A549 (cell line): ENCODE measurements around the gene CHTOP. TPM values are rescaled to one million over a fixed set of nuclear protein-coding genes. Genes with fewer than 3 reads are reported as not detected.

Source experiments
- ATAC-seq, 2 experiments: fragments of 200-7000 bp in 1 of 2; fragments of >200 bp in 1 of 2; cut with Nextera tagmentation in 1 of 2; cut with Tn5 transposase in 1 of 2; 3 replicates each; pipeline versions ENCODE4 v1.8.0 to v1.9.1; 2018 to 2020; ENCODE audit warnings: mild to moderate bottlenecking in 1 of 2, moderate library complexity in 1 of 2
- CTCF ChIA-PET: fragments of 300-600 bp; sonication (Branson Sonifier 250); formaldehyde crosslinking; extraction: SDS; loops from one replicate; lab custom pipeline; 2021; ENCODE audit warnings: antibody characterized with exemption, inconsistent platforms; lab: Yijun Ruan, JAX
- POLR2A ChIA-PET: fragments of 350-600 bp; formaldehyde crosslinking; extraction: SDS; loops from one replicate; lab custom pipeline; 2021; ENCODE audit warnings: antibody characterized with exemption, inconsistent platforms; lab: Yijun Ruan, JAX
- DNase-seq, 2 experiments: peaks; one replicate each; pipeline versions ENCODE4 v3.0.0 to v3.0.0-alpha.2; 2011 to 2016; ENCODE audit warnings: low read depth in 1 of 2, low spot score in 1 of 2
- FAIRE-seq: peaks from 2 replicates; lab custom pipeline; 2011; peaks lifted over from hg19 to GRCh38; lab: Jason Lieb, UNC
- H3K27ac ChIP-seq, 2 experiments: fragments of >200 bp; sonication (Bioruptor Twin); formaldehyde crosslinking; 3 replicates each; pipeline ENCODE4 v1.5.1; 2016 to 2017
- H3K4me1 ChIP-seq: fragments of >200 bp; sonication (Bioruptor Twin); formaldehyde crosslinking; 3 replicates; pipeline ENCODE4 v1.6.1; 2016
- H3K4me2 ChIP-seq: fragments of >200 bp; sonication (Bioruptor Twin); formaldehyde crosslinking; 3 replicates; pipeline ENCODE4 v1.6.1; 2016
- H3K4me3 ChIP-seq: fragments of >200 bp; sonication (Bioruptor Twin); formaldehyde crosslinking; 3 replicates; pipeline ENCODE4 v1.5.1; 2016
- H3K9me3 ChIP-seq: fragments of >200 bp; sonication (Bioruptor Twin); formaldehyde crosslinking; 3 replicates; pipeline ENCODE4 v1.6.1; 2016
- ATOH8 ChIP-seq: fragments of 250-450 bp; sonication (Bioruptor Pico); IDR thresholded peaks from 2 replicates; pipeline ENCODE4 v1.5.0; 2020; ENCODE audit warnings: low read depth, mild to moderate bottlenecking, moderate library complexity
- BHLHE40 ChIP-seq: IDR thresholded peaks from 2 replicates; pipeline ENCODE4 v1.6.1; 2012; ENCODE audit warnings: low read depth, low read length, inconsistent platforms
- CBX2 ChIP-seq: fragments of 200-600 bp; sonication (generic); IDR thresholded peaks from 2 replicates; pipeline ENCODE4 v1.6.1; 2016; ENCODE audit warnings: low read depth, mild to moderate bottlenecking, borderline replicate concordance
- CHD4 ChIP-seq: fragments of 200-600 bp; sonication (generic); IDR thresholded peaks from 2 replicates; pipeline ENCODE4 v1.6.1; 2016; ENCODE audit warnings: antibody characterized with exemption, mild to moderate bottlenecking, borderline replicate concordance
- EHF ChIP-seq: fragments of 250-450 bp; sonication (Bioruptor Pico); IDR thresholded peaks from 2 replicates; pipeline ENCODE4 v1.5.0; 2020; ENCODE audit warnings: mild to moderate bottlenecking
- FOSL2 ChIP-seq, 2 experiments: fragments of 450-650 bp in 1 of 2; fragments of >200 bp in 1 of 2; sonication (Bioruptor Twin) in 1 of 2; formaldehyde crosslinking; IDR thresholded peaks; 2 replicates each; pipeline versions ENCODE4 v1.5.0 to v1.6.1; 2016 to 2020; ENCODE audit warnings: mild to moderate bottlenecking in 1 of 2, moderate library complexity in 1 of 2
- HES2 ChIP-seq: fragments of >200 bp; sonication (Bioruptor Twin); formaldehyde crosslinking; IDR thresholded peaks from 2 replicates; pipeline ENCODE4 v1.6.1; 2016
- HOXB5 ChIP-seq: fragments of 250-450 bp; sonication (Bioruptor Pico); IDR thresholded peaks from 2 replicates; pipeline ENCODE4 v1.5.0; 2020; ENCODE audit warnings: mild to moderate bottlenecking, moderate library complexity
- JUN ChIP-seq, 2 experiments: fragments of >200 bp; sonication (Bioruptor Twin); formaldehyde crosslinking; IDR thresholded peaks; 2 replicates in 1 of 2; 3 replicates in 1 of 2; pipeline ENCODE4 v1.6.1; 2016 to 2017
- MAZ ChIP-seq: fragments of 150-350 bp; IDR thresholded peaks from 2 replicates; pipeline ENCODE4 v1.6.1; 2014; ENCODE audit warnings: antibody characterized with exemption, low read depth, low read length, borderline replicate concordance
- NFE2L2 ChIP-seq: fragments of 150-350 bp; conservative IDR thresholded peaks from 2 replicates; pipeline ENCODE4 v1.6.1; 2014; ENCODE audit warnings: low read length
- NPAS2 ChIP-seq: fragments of 250-450 bp; sonication (Bioruptor Pico); IDR thresholded peaks from 2 replicates; pipeline ENCODE4 v1.8.0; 2022; ENCODE audit warnings: mild to moderate bottlenecking, moderate library complexity, borderline replicate concordance
- NR3C1 ChIP-seq: fragments of >200 bp; sonication (Bioruptor Twin); formaldehyde crosslinking; IDR thresholded peaks from 3 replicates; pipeline ENCODE4 v1.6.1; 2017
- POLR2AphosphoS2 ChIP-seq: conservative IDR thresholded peaks from 2 replicates; pipeline ENCODE4 v1.6.1; 2012; ENCODE audit warnings: low read length, improper control_type of control experiment, inconsistent platforms
- REST ChIP-seq: fragments of 200-600 bp; sonication (generic); IDR thresholded peaks from 2 replicates; pipeline ENCODE4 v1.6.1; 2016; ENCODE audit warnings: antibody characterized with exemption, mild to moderate bottlenecking, moderate library complexity
- SREBF2 ChIP-seq: fragments of 450-650 bp; IDR thresholded peaks from 2 replicates; pipeline ENCODE4 v1.6.1; 2014; ENCODE audit warnings: mild to moderate bottlenecking, moderate library complexity
- TFCP2L1 ChIP-seq: fragments of 250-450 bp; sonication (Bioruptor Pico); IDR thresholded peaks from 2 replicates; pipeline ENCODE4 v1.5.0; 2021; ENCODE audit warnings: mild to moderate bottlenecking
- TP53 ChIP-seq: fragments of 250-450 bp; sonication (Bioruptor Pico); IDR thresholded peaks from 2 replicates; pipeline ENCODE4 v1.5.0; 2021; ENCODE audit warnings: mild to moderate bottlenecking, moderate library complexity
- ZC3H11A ChIP-seq: fragments of 450-650 bp; IDR thresholded peaks from 2 replicates; pipeline ENCODE4 v1.6.1; 2014; ENCODE audit warnings: antibody characterized with exemption, mild to moderate bottlenecking
- ZSCAN20 ChIP-seq: fragments of 250-450 bp; sonication (Bioruptor Pico); IDR thresholded peaks from 2 replicates; pipeline ENCODE4 v1.8.0; 2022; ENCODE audit warnings: mild to moderate bottlenecking, moderate library complexity
- whole genome bisulfite sequencing: methylation state at CpG from one replicate; pipeline ENCODE4 v1.1.6; 2017; ENCODE audit errors: missing lambda C conversion rate; 5-methylcytosine and 5-hydroxymethylcytosine counted together
- polyA plus RNA-seq, 4 experiments: library from polyadenylated mRNA; depleted of rRNA in 3 of 4; stranded (reverse); fragments of >200 nt; fragmentation: RNase III in 1 of 4; extraction: RNeasy Plus Mini Kit Qiagen cat#74134 plus additional on column Dnase treatment in 1 of 4; gene quantifications; 2 replicates in 3 of 4; 3 replicates in 1 of 4; pipeline ENCODE4 v1.2.3, GENCODE V29; 2011 to 2017
- TF ChIP-seq, protein P1 (sequence below): fragments of 150-350 bp; IDR thresholded peaks from 2 replicates; pipeline ENCODE4 v1.6.1; 2014; ENCODE audit warnings: low read depth, mild to moderate bottlenecking, low read length
- TF ChIP-seq, protein P2 (sequence below): fragments of 250-450 bp; sonication (Bioruptor Pico); IDR thresholded peaks from 2 replicates; pipeline ENCODE4 v1.5.0; 2021; ENCODE audit warnings: mild to moderate bottlenecking, moderate library complexity, borderline replicate concordance

The CHTOP gene
- polyA plus RNA-seq, 2 of the 4 experiments (the other 2 are of a cell fraction) = 79.2 to 98.1 TPM

- POLR2A ChIA-PET = no interaction called here
- FAIRE-seq (no peak), DNase-seq (no peak), ATAC-seq (no peak)
- Histone ChIP-seq H3K4me1 (peaks cover 25% of the 10 kb centered on the region), H3K9me3 (no peaks in the 10 kb centered on the region), H3K4me3 (no peak overlapping the region)
- no peak for TF ChIP-seq HES2
- no peak for TF ChIP-seq MAZ
- TF ChIP-seq SREBF2 = no peak
- no peak for TF ChIP-seq ZC3H11A
- TF ChIP-seq NPAS2 (CRISPR knock-in tag) = no peak
- TF ChIP-seq NR3C1 = no peak
- no peak for TF ChIP-seq ATOH8
- no peak for TF ChIP-seq EHF
- no peak for TF ChIP-seq NFE2L2
- no peak for TF ChIP-seq REST
- TF ChIP-seq, all 56 proteins: peak for 0
- H3K27ac ChIP-seq = no peak overlapping the region
- H3K4me2 ChIP-seq = peak overlapping the region; percentile 98
- CTCF ChIA-PET = interaction anchor here (1.1 to 3.1 kb wide), 3 partner anchors 9 to 103 kb away, joined by 4 to 19 read pairs (median 10); partner anchors contain the start of genes S100A1 and S100A13
- 96% methylated on average over 9 of the region's 9 CpGs for WGBS
Observed at GRCh38 chr1:153636312-153636711, 2.4 kb downstream of the CHTOP start.

DNA sequence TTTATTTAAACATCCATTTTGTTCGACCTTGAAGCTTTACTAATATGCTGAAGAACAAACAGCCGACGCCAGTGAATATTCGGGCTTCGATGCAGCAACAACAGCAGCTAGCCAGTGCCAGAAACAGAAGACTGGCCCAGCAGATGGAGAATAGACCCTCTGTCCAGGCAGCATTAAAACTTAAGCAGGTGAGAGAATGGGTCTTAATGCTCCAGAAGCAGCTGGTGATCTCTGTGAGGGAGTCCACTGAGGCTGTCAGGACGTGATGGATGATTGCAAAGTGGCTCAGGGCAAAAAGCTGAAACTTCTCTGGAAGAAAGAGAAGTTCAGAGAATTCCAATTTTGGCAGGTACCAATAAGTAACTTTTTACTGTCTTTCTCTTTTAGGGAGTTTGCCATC lies 4.4 kb downstream of the CHTOP start:
- no peaks in the 10 kb centered on the region for H3K9me3 ChIP-seq
- no peak overlapping the region for H3K27ac ChIP-seq
- FAIRE-seq (no peak), DNase-seq (no peak), ATAC-seq (no peak)
- no peak overlapping the region for H3K4me2 ChIP-seq
- 88% methylated on average over 6 of the region's 6 CpGs for WGBS
- CTCF ChIA-PET = interaction anchor here (0.8 to 3.1 kb wide), 15 partner anchors 8 to 348 kb away, joined by 3 to 19 read pairs (median 5); partner anchors contain the start of genes RAB13, S100A1 and S100A13
- POLR2A ChIA-PET = interaction anchor here (1.1 to 3.1 kb wide), 2 partner anchors 9 to 66 kb away, joined by 3 to 9 read pairs; no protein-coding TSS in a partner anchor
- H3K4me1 ChIP-seq = peaks cover 20% of the 10 kb centered on the region
- no peak overlapping the region for H3K4me3 ChIP-seq
- TF ChIP-seq ZSCAN20 (CRISPR knock-in tag) (no peak), MAZ (no peak), HOXB5 (CRISPR knock-in tag) (no peak), POLR2AphosphoS2 (no peak), NFE2L2 (no peak), CBX2 (no peak), TFCP2L1 (CRISPR knock-in tag) (no peak), FOSL2 (IDR thresholded peaks at IDR 0.05) (no peak), FOSL2 (CRISPR knock-in tag; IDR thresholded peaks at IDR 0.05) (no peak), TP53 (CRISPR knock-in tag) (no peak), REST (no peak), ATOH8 (no peak), CHD4 (no peak), NPAS2 (CRISPR knock-in tag) (no peak), BHLHE40 (no peak), ZC3H11A (no peak), JUN (IDR thresholded peaks at IDR 0.05) (no peak)
- TF ChIP-seq, protein P1, sequence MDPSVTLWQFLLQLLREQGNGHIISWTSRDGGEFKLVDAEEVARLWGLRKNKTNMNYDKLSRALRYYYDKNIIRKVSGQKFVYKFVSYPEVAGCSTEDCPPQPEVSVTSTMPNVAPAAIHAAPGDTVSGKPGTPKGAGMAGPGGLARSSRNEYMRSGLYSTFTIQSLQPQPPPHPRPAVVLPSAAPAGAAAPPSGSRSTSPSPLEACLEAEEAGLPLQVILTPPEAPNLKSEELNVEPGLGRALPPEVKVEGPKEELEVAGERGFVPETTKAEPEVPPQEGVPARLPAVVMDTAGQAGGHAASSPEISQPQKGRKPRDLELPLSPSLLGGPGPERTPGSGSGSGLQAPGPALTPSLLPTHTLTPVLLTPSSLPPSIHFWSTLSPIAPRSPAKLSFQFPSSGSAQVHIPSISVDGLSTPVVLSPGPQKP = no peak
- TF ChIP-seq, protein P2, sequence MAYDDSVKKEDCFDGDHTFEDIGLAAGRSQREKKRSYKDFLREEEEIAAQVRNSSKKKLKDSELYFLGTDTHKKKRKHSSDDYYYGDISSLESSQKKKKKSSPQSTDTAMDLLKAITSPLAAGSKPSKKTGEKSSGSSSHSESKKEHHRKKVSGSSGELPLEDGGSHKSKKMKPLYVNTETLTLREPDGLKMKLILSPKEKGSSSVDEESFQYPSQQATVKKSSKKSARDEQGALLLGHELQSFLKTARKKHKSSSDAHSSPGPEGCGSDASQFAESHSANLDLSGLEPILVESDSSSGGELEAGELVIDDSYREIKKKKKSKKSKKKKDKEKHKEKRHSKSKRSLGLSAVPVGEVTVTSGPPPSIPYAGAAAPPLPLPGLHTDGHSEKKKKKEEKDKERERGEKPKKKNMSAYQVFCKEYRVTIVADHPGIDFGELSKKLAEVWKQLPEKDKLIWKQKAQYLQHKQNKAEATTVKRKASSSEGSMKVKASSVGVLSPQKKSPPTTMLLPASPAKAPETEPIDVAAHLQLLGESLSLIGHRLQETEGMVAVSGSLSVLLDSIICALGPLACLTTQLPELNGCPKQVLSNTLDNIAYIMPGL (CRISPR knock-in tag) = no peak
